Ramos (cell line): Measurements from ENCODE around the gene CDH23.

ENCODE experiments used
- in situ Hi-C: fragments of 300-500 bp; cut with MboI; formaldehyde crosslinking; loops from one replicate; pipeline ENCODE4 v1.14.3; 2022; ENCODE audit warnings: low sequenced_read_pairs; ENCODE audit not compliant: unreplicated experiment

CDH23 gene

GRCh38 chr10:71547876-71548846 is 151.4 kb downstream of the CDH23 start:
- in situ Hi-C loops, result no loop called here

DNA sequence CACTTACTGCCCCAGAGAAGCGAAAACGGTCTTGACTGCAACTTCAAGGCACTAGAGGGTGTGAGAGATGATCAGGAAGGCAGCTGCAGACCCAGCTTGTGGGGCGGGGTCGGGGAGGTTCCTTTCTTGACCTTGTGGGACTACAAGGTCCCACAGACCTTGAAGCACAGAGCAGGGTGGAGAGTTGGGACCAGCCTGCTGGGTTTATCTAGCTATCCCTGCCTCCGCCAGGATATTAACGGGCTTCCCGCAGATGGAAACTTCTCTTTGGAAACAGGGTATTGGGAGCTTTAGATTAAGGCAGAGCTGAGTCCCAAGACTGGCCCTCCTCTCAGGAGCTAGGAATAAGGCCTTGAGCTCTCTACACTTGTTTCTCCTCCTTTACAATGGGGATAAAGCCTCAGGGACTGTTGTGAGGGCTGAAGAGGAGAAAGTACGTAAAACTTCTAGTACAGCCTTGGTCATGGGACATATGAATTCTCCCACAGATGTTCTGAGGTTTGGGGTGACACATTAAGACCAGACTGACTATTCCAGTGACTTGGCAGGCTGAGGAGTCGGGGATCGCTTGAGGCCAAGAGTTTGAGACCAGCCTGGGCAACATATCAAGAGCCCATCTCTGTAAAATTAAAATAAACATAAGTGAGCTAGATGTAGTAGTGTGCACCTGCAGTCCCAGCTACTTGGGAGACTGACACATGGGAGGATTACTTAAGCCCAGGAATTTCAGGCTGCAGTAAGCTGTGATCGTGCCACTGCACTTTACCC is 153.2 kb downstream of the CDH23 start:
- in situ Hi-C loops, result no loop called here

DNA sequence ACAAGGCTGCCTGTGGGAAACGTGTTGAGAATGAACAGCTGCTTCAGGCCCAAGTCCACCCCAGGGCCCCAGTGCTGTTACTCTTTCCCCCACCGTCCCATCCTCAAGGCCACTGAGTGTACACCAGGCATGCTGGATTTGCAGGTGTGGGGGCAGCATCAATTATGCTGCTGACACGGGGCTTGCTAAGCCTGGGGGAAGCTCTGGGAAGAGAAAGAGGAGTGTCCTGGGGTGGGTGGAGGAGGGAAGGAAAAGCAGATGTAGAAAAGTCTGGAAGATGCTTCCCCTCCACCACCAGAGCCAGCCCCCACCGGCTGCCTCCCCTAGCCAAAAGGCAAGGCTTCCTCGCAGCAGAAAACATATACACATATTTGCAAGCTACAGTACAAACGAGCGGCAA is 153.9 kb downstream of the CDH23 start:
- in situ Hi-C loops, result no loop called here

DNA sequence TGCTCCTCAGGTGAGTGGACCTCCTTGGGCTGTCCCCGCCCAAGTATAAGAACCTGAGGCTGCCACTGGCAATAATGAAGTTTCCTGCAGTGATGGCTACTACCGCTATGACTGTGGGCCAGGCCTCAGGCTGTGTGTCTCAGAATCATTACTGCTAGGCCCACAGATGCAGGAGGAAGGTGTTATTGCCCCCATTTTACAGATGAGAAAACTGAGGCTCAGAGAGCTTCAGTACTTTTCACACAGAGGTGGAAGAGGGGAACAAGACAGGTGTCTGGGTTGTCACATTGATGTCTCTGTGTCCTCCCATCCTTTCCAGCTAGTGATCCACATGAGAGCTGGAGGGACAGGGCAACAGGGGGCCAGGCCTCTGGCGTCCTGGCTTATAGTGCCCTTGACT is 155.2 kb downstream of the CDH23 start:
- in situ Hi-C loops, result no loop called here

DNA sequence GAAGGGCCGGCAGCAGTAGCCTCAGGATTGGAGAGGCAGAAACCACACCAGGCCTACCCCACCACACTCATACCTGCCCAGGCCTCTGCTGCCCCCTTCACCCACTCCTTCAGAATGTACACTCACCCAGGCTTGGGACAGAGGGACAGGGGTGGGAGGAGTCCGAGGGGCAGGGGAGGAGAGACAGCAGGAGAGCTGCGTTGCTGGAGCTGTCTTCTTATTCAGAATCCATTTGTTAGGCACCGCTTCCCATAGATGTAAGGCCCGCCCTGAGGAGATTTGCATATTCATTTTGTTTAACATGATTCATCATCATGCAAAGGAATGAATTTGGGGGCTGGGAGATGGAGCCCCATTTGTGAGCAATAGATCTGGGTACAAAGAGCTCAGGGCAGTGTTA is 156.7 kb downstream of the CDH23 start:
- in situ Hi-C loops, result no loop called here

- in situ Hi-C loops, result no loop called here
Measured at GRCh38 chr10:71554671-71555070, 158.0 kb downstream of the CDH23 start.

DNA sequence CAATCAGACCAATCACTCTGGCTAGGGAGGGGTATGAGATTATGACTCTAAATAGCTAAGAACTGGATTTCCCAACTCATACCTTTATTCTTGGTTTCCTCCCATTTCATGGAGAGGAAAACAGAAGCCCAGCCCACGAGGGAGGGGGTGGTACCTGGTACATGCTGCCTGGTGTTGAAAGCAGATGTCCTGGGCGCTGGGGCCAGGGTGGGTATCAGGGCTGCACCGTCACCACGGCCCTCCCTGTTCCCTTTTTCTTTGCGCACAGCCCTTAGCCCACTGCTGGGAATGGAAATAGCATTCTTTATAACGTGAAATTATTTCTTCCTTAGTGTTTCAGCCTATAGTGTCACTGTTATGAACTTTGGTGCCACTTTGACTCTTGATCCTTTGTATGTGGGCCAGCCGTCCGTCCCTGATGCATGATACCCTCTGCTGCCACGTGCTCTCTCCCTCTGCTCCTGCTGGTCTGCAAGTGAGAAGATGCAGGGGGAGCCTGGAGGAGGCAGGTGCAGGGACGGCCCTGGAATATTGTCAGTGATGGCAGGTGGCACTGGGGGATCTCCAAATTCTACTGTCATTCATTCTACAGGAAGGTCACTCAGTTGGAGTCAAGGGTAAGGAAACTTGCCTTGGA is 158.5 kb downstream of the CDH23 start:
- in situ Hi-C loops, result no loop called here

DNA sequence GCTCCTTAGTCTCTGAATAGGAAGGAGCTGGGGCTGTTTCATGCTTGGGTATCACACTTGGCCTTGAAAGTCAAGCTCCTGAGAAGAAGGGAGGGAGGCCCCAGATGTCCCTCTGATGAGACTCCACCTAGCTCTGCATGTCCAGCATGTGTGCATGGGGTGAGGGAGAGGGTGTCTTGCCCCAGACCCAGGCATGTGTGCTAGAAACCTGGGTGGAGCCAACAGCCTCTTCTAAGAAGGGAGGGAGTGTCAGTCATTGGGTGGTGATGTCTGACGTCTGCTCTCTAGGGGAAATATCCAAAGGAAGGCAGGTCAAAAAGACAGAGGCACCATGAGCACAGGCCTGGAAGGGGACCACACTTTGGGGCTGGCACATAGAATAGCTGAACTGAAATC is 159.0 kb downstream of the CDH23 start:
- in situ Hi-C loops, result no loop called here

GRCh38 chr10:71558991-71559390 is 162.3 kb downstream of the CDH23 start:
- in situ Hi-C loops, result no loop called here

DNA sequence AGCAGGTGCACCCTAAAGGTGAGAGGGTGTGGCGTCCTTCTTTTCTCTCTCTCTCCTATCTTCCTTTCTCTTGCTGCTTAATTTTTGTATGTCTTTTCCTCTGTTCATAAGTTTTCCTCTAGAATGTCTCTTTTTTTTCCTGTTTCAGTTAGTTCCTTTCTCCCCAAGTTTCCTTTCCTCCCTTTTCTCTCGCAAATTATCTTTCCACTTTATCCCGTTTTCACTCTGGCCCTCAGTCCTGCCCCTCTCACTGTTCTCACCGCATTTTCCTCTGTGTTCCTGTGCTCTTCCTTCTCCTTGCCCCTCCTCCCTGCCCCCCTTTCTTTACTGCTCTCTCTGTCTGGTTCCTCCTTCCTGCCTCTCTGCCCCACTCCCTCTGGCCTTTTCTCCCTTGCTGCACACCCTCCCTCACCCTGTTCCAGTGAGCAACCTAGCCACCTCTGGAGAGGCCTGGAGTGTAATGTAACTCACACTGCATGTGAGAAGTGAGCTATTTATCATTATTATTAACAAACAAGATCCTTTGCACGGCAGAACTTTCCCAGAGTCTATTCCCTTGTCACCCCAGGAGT is 164.4 kb downstream of the CDH23 start:
- in situ Hi-C loops, result no loop called here

DNA sequence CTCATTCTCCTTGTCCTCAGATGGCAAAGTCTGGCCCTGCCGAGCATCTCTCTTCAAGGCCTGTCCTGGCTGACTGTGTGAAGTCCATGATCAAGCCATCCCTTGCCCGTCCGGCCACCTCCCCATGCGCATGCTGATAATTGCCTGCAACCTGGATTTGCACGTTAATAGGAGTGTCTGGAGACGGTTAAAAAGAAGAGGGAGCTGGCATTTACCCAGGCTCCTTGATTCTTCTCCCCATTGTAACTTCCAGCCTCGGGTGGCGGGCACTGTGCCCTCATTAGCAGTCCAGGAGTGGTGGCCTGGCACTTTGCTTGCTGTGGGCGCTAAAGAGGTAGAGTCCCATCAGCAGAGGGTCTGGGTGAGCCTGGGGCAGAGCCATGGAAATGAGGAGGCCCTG is 165.5 kb downstream of the CDH23 start:
- in situ Hi-C loops, result no loop called here

- in situ Hi-C loops, result no loop called here
Measured at GRCh38 chr10:71562904-71563303, 166.2 kb downstream of the CDH23 start.

- in situ Hi-C loops, result no loop called here
Measured at GRCh38 chr10:71564194-71564820, 167.6 kb downstream of the CDH23 start.

- in situ Hi-C loops, result loop anchor here (5.0 kb wide), 1 partner anchor 253 kb away; no protein-coding TSS in a partner anchor
Measured at GRCh38 chr10:71565284-71566000, 168.7 kb downstream of the CDH23 start.

DNA sequence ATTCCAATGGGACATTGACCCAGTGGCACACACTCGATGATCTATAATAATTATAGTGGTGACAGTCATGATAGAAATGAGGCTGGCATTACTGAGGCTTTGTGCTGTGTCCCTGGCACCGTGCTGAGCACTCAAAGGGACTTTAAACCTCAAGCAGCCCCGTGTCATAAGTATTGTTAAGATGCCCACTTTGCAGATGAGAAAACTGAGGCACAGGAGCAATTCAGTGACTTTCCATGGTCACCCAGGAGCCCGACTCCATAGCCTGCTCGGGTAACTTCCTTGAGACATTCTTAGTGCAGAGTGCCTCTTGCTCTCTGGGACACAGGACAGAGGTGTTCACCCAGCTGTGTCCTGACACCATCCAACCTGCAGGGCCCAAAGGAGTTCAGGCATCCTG is 170.3 kb downstream of the CDH23 start:
- in situ Hi-C loops, result loop anchor here (5.0 kb wide), 1 partner anchor 255 kb away; no protein-coding TSS in a partner anchor

GRCh38 chr10:71568896-71569492 is 172.3 kb downstream of the CDH23 start:
- in situ Hi-C loops, result loop anchor here (5.0 kb wide), 1 partner anchor 257 kb away; no protein-coding TSS in a partner anchor

GRCh38 chr10:71569775-71570588 is 173.3 kb downstream of the CDH23 start:
- in situ Hi-C loops, result loop anchor here (5.0 kb wide), 1 partner anchor 258 kb away; no protein-coding TSS in a partner anchor
